C4-2B (cell line): ENCODE measurements around the gene CEP57L1.

Experiments
- H3K27ac ChIP-seq: fragments of 450-650 bp; 2 replicates; pipeline ENCODE4 v1.5.1; 2017
- ZFX ChIP-seq: fragments of 450-650 bp; IDR thresholded peaks from 2 replicates; pipeline ENCODE4 v1.6.1; 2017
- TF ChIP-seq, protein P1 (sequence below): fragments of 450-650 bp; conservative IDR thresholded peaks from 2 replicates; pipeline ENCODE4 v1.5.1; 2017; ENCODE audit warnings: mild to moderate bottlenecking

Gene CEP57L1

GRCh38 chr6:109153752-109154151 lies 58.4 kb downstream of the CEP57L1 start:
- H3K27ac ChIP-seq, result no peak overlapping the region
- TF ChIP-seq, protein P1, sequence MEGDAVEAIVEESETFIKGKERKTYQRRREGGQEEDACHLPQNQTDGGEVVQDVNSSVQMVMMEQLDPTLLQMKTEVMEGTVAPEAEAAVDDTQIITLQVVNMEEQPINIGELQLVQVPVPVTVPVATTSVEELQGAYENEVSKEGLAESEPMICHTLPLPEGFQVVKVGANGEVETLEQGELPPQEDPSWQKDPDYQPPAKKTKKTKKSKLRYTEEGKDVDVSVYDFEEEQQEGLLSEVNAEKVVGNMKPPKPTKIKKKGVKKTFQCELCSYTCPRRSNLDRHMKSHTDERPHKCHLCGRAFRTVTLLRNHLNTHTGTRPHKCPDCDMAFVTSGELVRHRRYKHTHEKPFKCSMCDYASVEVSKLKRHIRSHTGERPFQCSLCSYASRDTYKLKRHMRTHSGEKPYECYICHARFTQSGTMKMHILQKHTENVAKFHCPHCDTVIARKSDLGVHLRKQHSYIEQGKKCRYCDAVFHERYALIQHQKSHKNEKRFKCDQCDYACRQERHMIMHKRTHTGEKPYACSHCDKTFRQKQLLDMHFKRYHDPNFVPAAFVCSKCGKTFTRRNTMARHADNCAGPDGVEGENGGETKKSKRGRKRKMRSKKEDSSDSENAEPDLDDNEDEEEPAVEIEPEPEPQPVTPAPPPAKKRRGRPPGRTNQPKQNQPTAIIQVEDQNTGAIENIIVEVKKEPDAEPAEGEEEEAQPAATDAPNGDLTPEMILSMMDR, result no peak
- TF ChIP-seq ZFX, result no peak

DNA sequence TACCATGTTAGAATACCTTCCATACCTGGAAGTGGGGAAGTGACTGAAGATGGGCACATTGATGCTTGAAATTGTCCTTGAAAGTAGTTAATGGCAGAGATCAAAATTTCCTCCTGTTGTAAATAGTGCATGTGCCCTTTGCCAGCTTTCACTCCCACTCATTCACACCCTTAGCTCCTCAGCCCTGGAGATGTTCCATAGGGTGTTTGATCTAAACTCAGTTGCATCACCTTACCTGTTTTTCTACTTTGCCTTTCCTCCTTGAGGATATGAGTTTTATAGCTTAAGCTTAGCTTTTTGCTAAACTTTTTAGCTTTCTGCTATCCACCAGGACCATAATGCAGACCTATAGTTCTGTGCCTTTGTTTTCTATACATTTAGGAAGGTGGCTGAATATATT lies 69.0 kb downstream of the CEP57L1 start:
- no peak for TF ChIP-seq ZFX
- TF ChIP-seq, protein P1, result no peak
- H3K27ac ChIP-seq, result no peak overlapping the region; the same call in 1 of the 2 replicates

GRCh38 chr6:109165392-109165974 lies 70.2 kb downstream of the CEP57L1 start:
- no peak overlapping the region for H3K27ac ChIP-seq
- TF ChIP-seq, protein P1, result no peak
- no peak for TF ChIP-seq ZFX

GRCh38 chr6:109166673-109167072 lies 71.4 kb downstream of the CEP57L1 start:
- TF ChIP-seq ZFX, result no peak
- TF ChIP-seq, protein P1, result no peak
- H3K27ac ChIP-seq, result no peak overlapping the region

GRCh38 chr6:109167562-109167961 lies 72.3 kb downstream of the CEP57L1 start:
- TF ChIP-seq ZFX, result no peak
- TF ChIP-seq, protein P1, result no peak
- no peak overlapping the region for H3K27ac ChIP-seq

- TF ChIP-seq ZFX, result no peak
- TF ChIP-seq, protein P1, result no peak
- no peak overlapping the region for H3K27ac ChIP-seq
Measured at GRCh38 chr6:109170333-109170732, 75.0 kb downstream of the CEP57L1 start.

GRCh38 chr6:109172101-109172746 lies 76.9 kb downstream of the CEP57L1 start:
- TF ChIP-seq, protein P1, result no peak
- TF ChIP-seq ZFX, result no peak
- no peak overlapping the region for H3K27ac ChIP-seq
